SK-MEL-5 (cell line): ENCODE data around the gene WDR75. TPM values are rescaled to one million over a fixed set of nuclear protein-coding genes. Genes with fewer than 3 reads are reported as not detected.
"Not testable (repeated sequence)": the region's sequence is repeated elsewhere in the genome, so short reads cannot be mapped to it uniquely, and the experiment has no call there.

Experiments used
- DNase-seq: peaks from one replicate; pipeline ENCODE4 v3.0.0-alpha.2; 2016; ENCODE audit warnings: low read depth, low spot score
- in situ Hi-C: cut with HindIII; loops from 2 replicates; pipeline ENCODE4 v1.10.0; 2016; ENCODE audit warnings: low sequenced_read_pairs, high pct_unique_total_duplicates, low pct_unique_long_range_greater_than_20kb
- total RNA-seq: library from RNA; depleted of rRNA; stranded (reverse); fragments of >200 nt; shearing (Covaris generic); gene quantifications from 2 replicates; pipeline ENCODE4 v1.2.3, GENCODE V29; 2014

WDR75 gene
- total RNA-seq, 1 experiment from 2014 or later, result 66.9 TPM

GRCh38 chr2:189430448-189430847 is 10.8 kb upstream of the WDR75 start:
- DNase-seq, in situ Hi-C loops: not testable (repeated sequence)

- in situ Hi-C loops, DNase-seq: not testable (repeated sequence)
These were observed 5.5 kb upstream of the WDR75 start for GRCh38 chr2:189435803-189436202.

GRCh38 chr2:189437926-189438325 is 3.3 kb upstream of the WDR75 start:
- DNase-seq, result no peak

GRCh38 chr2:189439342-189439741 is 1.9 kb upstream of the WDR75 start:
- peak; percentile 20 for DNase-seq
- in situ Hi-C loops, result no loop called here

More at GRCh38 chr2:189437926-189438325, 3.3 kb upstream of the WDR75 start:
- in situ Hi-C loops, result no loop called here

- in situ Hi-C loops, result no loop called here
- no peak for DNase-seq
These were observed 679 bp upstream of the WDR75 start for GRCh38 chr2:189440644-189440946.

- no peak for DNase-seq
- in situ Hi-C loops, result no loop called here
These were observed 418 bp downstream of the WDR75 start for GRCh38 chr2:189441709-189442074.

- in situ Hi-C loops, result no loop called here
- no peak for DNase-seq
These were observed 1.2 kb downstream of the WDR75 start for GRCh38 chr2:189442468-189442867.

GRCh38 chr2:189444322-189444721 is 3.0 kb downstream of the WDR75 start:
- in situ Hi-C loops, result no loop called here
- DNase-seq, result no peak

GRCh38 chr2:189446780-189447179 is 5.5 kb downstream of the WDR75 start:
- DNase-seq, result no peak
- in situ Hi-C loops, result no loop called here

GRCh38 chr2:189454009-189454408 is 12.7 kb downstream of the WDR75 start:
- in situ Hi-C loops, result no loop called here
- DNase-seq, result no peak

- in situ Hi-C loops, result no loop called here
- DNase-seq, result no peak
These were observed 23.8 kb downstream of the WDR75 start for GRCh38 chr2:189465076-189465475.

- in situ Hi-C loops, result no loop called here
These were observed 24.2 kb downstream of the WDR75 start for GRCh38 chr2:189465478-189465877.

GRCh38 chr2:189466046-189466445 is 24.8 kb downstream of the WDR75 start:
- in situ Hi-C loops, result no loop called here
- no peak for DNase-seq

More at GRCh38 chr2:189465478-189465877, 24.2 kb downstream of the WDR75 start:
- no peak for DNase-seq

GRCh38 chr2:189466656-189467055 is 25.4 kb downstream of the WDR75 start:
- peak; percentile 53 for DNase-seq
- in situ Hi-C loops, result no loop called here

- no peak for DNase-seq
- in situ Hi-C loops, result no loop called here
These were observed 25.9 kb downstream of the WDR75 start for GRCh38 chr2:189467160-189467559.

- no peak for DNase-seq
- in situ Hi-C loops, result no loop called here
These were observed 26.3 kb downstream of the WDR75 start for GRCh38 chr2:189467593-189467992.

- in situ Hi-C loops, result no loop called here
- DNase-seq, result no peak
These were observed 33.3 kb downstream of the WDR75 start for GRCh38 chr2:189474526-189474925.

GRCh38 chr2:189477756-189478155 is 36.5 kb downstream of the WDR75 start:
- no peak for DNase-seq
- in situ Hi-C loops, result no loop called here

GRCh38 chr2:189478289-189478688 is 37.0 kb downstream of the WDR75 start:
- DNase-seq, in situ Hi-C loops: not testable (repeated sequence)

- no peak for DNase-seq
- in situ Hi-C loops, result no loop called here
These were observed 39.8 kb downstream of the WDR75 start for GRCh38 chr2:189481071-189481470.
